ENCODE data around the gene DEPDC4.
"Not testable (repeated sequence)": the region's sequence is repeated elsewhere in the genome, so short reads cannot be mapped to it uniquely, and the experiment has no call there.

The DEPDC4 gene

GRCh38 chr12:100258127-100258526 is 8.8 kb downstream of the DEPDC4 start:
- no peak for FAIRE-seq

- FAIRE-seq = no peak
These were observed 12.0 kb downstream of the DEPDC4 start for GRCh38 chr12:100254876-100255275.

- no peak for FAIRE-seq
These were observed 13.4 kb downstream of the DEPDC4 start for GRCh38 chr12:100253437-100253836.

- FAIRE-seq = no peak
These were observed 15.0 kb downstream of the DEPDC4 start for GRCh38 chr12:100251917-100252316.

GRCh38 chr12:100249941-100250340 is 16.9 kb downstream of the DEPDC4 start:
- no peak for FAIRE-seq

GRCh38 chr12:100248886-100249285 is 18.0 kb downstream of the DEPDC4 start:
- no peak for FAIRE-seq

GRCh38 chr12:100247765-100248164 is 19.1 kb downstream of the DEPDC4 start:
- FAIRE-seq = no peak

GRCh38 chr12:100243137-100243536 is 23.7 kb downstream of the DEPDC4 start:
- FAIRE-seq = no peak

GRCh38 chr12:100239589-100239988 is 27.3 kb downstream of the DEPDC4 start:
- no peak for FAIRE-seq

- FAIRE-seq = no peak
These were observed 28.1 kb downstream of the DEPDC4 start for GRCh38 chr12:100238801-100239200.

- FAIRE-seq = no peak
These were observed 32.1 kb downstream of the DEPDC4 start for GRCh38 chr12:100234591-100235304.

GRCh38 chr12:100234166-100234565 is 32.7 kb downstream of the DEPDC4 start:
- no peak for FAIRE-seq

GRCh38 chr12:100231873-100232272 is 35.0 kb downstream of the DEPDC4 start:
- not testable (repeated sequence) for FAIRE-seq

GRCh38 chr12:100229876-100230275 is 37.0 kb downstream of the DEPDC4 start:
- FAIRE-seq = no peak

- no peak for FAIRE-seq
These were observed 37.7 kb downstream of the DEPDC4 start for GRCh38 chr12:100229036-100229635.

- FAIRE-seq = no peak
These were observed 41.4 kb downstream of the DEPDC4 start for GRCh38 chr12:100225491-100225890.

- not testable (repeated sequence) for FAIRE-seq
These were observed 44.7 kb downstream of the DEPDC4 start for GRCh38 chr12:100222173-100222572.

GRCh38 chr12:100221523-100221922 is 45.4 kb downstream of the DEPDC4 start:
- no peak for FAIRE-seq

GRCh38 chr12:100219328-100220109 is 47.4 kb downstream of the DEPDC4 start:
- no peak for FAIRE-seq

- no peak for FAIRE-seq
These were observed 50.5 kb downstream of the DEPDC4 start for GRCh38 chr12:100216337-100216736.

GRCh38 chr12:100215209-100215608 is 51.7 kb downstream of the DEPDC4 start:
- FAIRE-seq = no peak

- no peak for FAIRE-seq
These were observed 52.4 kb downstream of the DEPDC4 start for GRCh38 chr12:100214518-100214917.

- no peak for FAIRE-seq
These were observed 53.6 kb downstream of the DEPDC4 start for GRCh38 chr12:100213016-100213891.

Data from colon (tissue), 2 donors.